HCT116 (cell line): ENCODE measurements around the gene PAEP. TPM values are rescaled to one million over a fixed set of nuclear protein-coding genes. Genes with fewer than 3 reads are reported as not detected.

Experiments
- ATAC-seq: fragments of 200-7000 bp; cut with Tn5 transposase; 2 replicates; pipeline ENCODE4 v1.9.1; 2020; ENCODE audit warnings: mild to moderate bottlenecking, moderate library complexity
- BruUV-seq: library from RNA; stranded (reverse); fragments of 400-500 nt; replicated peaks from 2 replicates; lab custom pipeline; 2021; lab: Mats Ljungman, UMichigan
- CTCF ChIA-PET: fragments of 300-600 bp; sonication (Branson Sonifier 250); formaldehyde crosslinking; loops from one replicate; lab custom pipeline; 2021; ENCODE audit warnings: antibody characterized with exemption; lab: Charles Lee
- POLR2A ChIA-PET: fragments of 300-600, 350-600 bp; sonication (Branson Sonifier 250); formaldehyde crosslinking; loops from one replicate; lab custom pipeline; 2021; ENCODE audit warnings: antibody characterized with exemption; lab: Charles Lee
- RAD21 ChIA-PET, 2 experiments: fragments of 300-600 bp; sonication (Branson Sonifier 250); formaldehyde crosslinking; loops; one replicate each; lab custom pipeline; 2023; ENCODE audit warnings: low total read pairs in 2 of 2; ENCODE audit not compliant: uncharacterized antibody in 2 of 2, unreplicated experiment in 2 of 2, low non-redundant PET in 1 of 2; lab: Charles Lee
- DNase-seq: peaks from one replicate; pipeline ENCODE4 v3.0.0-alpha.2; 2010; ENCODE audit warnings: low read depth, low spot score
- H2AFZ ChIP-seq: fragments of 200-600 bp; shearing (Covaris generic), sonication (generic); 2 replicates; pipeline ENCODE4 v1.6.1; 2017; ENCODE audit warnings: low read depth, mixed run types, mixed read lengths, antibody characterized with exemption, low read length; ENCODE audit not compliant: poor library complexity, severe bottlenecking
- H3K27ac ChIP-seq: 2 replicates; pipeline ENCODE4 v1.5.1; 2012; ENCODE audit warnings: low read depth, low read length
- H3K27me3 ChIP-seq: fragments of 200-600 bp; sonication (generic); 2 replicates; pipeline ENCODE4 v1.6.1; 2016; ENCODE audit warnings: mixed run types, low read length, mixed read lengths; ENCODE audit not compliant: insufficient read depth
- H3K36me3 ChIP-seq, 2 experiments: fragments of 200-500 bp in 1 of 2; fragments of 200-600 bp in 1 of 2; sonication (Bioruptor generic) in 1 of 2; sonication (generic) in 1 of 2; 2 replicates each; pipeline versions ENCODE4 v1.5.1 to v1.6.1; 2014 to 2016; ENCODE audit warnings: low read length in 2 of 2, inconsistent platforms in 1 of 2, mixed read lengths in 1 of 2, mixed run types in 1 of 2; ENCODE audit not compliant: insufficient read depth in 2 of 2, control insufficient read depth in 1 of 2
- H3K4me1 ChIP-seq, 2 experiments: fragments of 200-600 bp in 1 of 2; sonication (generic) in 1 of 2; 2 replicates each; pipeline versions ENCODE4 v1.5.1 to v1.6.1; 2012 to 2017; ENCODE audit warnings: low read length in 2 of 2, inconsistent platforms in 1 of 2, mild to moderate bottlenecking in 1 of 2, mixed read lengths in 1 of 2, mixed run types in 1 of 2, moderate library complexity in 1 of 2; ENCODE audit not compliant: insufficient read depth in 2 of 2, control insufficient read depth in 1 of 2
- H3K4me2 ChIP-seq: fragments of 200-600 bp; sonication (generic); 2 replicates; pipeline ENCODE4 v1.6.1; 2017; ENCODE audit warnings: mixed run types, low read length, mixed read lengths
- H3K4me3 ChIP-seq, 2 experiments: fragments of 200-600 bp in 1 of 2; sonication (generic) in 1 of 2; replicated peaks in 1 of 2; 2 replicates each; pipeline ENCODE4 v1.5.1; 2011 to 2016; ENCODE audit warnings: low read length in 2 of 2, control low read depth in 1 of 2, low read depth in 1 of 2, mild to moderate bottlenecking in 1 of 2, mixed read lengths in 1 of 2, mixed run types in 1 of 2
- H3K79me2 ChIP-seq: fragments of 200-600 bp; sonication (generic); 2 replicates; pipeline ENCODE4 v1.6.1; 2017; ENCODE audit warnings: mild to moderate bottlenecking, mixed run types, low read length, moderate library complexity, mixed read lengths; ENCODE audit not compliant: insufficient read depth
- H3K9ac ChIP-seq: fragments of 200-600 bp; sonication (generic); 2 replicates; pipeline ENCODE4 v1.6.1; 2016; ENCODE audit warnings: low read length, mixed read lengths
- H3K9me2 ChIP-seq: fragments of 200-600 bp; sonication (generic), shearing (Covaris generic); 2 replicates; pipeline ENCODE4 v1.6.1; 2017; ENCODE audit warnings: mixed run types, mild to moderate bottlenecking, moderate library complexity; ENCODE audit not compliant: insufficient read depth
- H3K9me3 ChIP-seq, 2 experiments: fragments of 200-500 bp in 1 of 2; fragments of 200-600 bp in 1 of 2; sonication (Bioruptor generic) in 1 of 2; sonication (generic) in 1 of 2; 2 replicates each; pipeline ENCODE4 v1.6.1; 2014 to 2017; ENCODE audit warnings: low read length in 2 of 2, mixed read lengths in 2 of 2, inconsistent platforms in 1 of 2, low read depth in 1 of 2, mild to moderate bottlenecking in 1 of 2, mixed run types in 1 of 2, moderate library complexity in 1 of 2; ENCODE audit not compliant: control insufficient read depth in 1 of 2, insufficient read depth in 1 of 2
- H4K20me1 ChIP-seq: fragments of 200-600 bp; sonication (generic), shearing (Covaris generic); 2 replicates; pipeline ENCODE4 v1.6.1; 2017; ENCODE audit warnings: mixed run types, mild to moderate bottlenecking, moderate library complexity; ENCODE audit not compliant: insufficient read depth
- ATF3 ChIP-seq: IDR thresholded peaks from 2 replicates; pipeline ENCODE4 v1.6.1; 2012
- CBX3 ChIP-seq: IDR thresholded peaks from 2 replicates; pipeline ENCODE4 v1.6.1; 2012; ENCODE audit warnings: low read depth
- ELF1 ChIP-seq: IDR thresholded peaks from 2 replicates; pipeline ENCODE4 v1.6.1; 2012; ENCODE audit warnings: low read depth, borderline replicate concordance
- EZH2 ChIP-seq: fragments of 200-600 bp; sonication (generic); IDR thresholded peaks from 2 replicates; pipeline ENCODE4 v1.6.1; 2017; ENCODE audit warnings: antibody characterized with exemption, mixed run types
- JUND ChIP-seq: IDR thresholded peaks from 2 replicates; pipeline ENCODE4 v1.6.1; 2012
- TCF7L2 ChIP-seq: IDR thresholded peaks from 2 replicates; pipeline ENCODE4 v1.7.0; 2011; ENCODE audit warnings: borderline replicate concordance, inconsistent platforms; ENCODE audit not compliant: insufficient read depth, insufficient read length; ENCODE audit errors: extremely low read depth
- ZFX ChIP-seq: fragments of 450-650 bp; IDR thresholded peaks from 2 replicates; pipeline ENCODE4 v1.6.1; 2017
- intact Hi-C: fragments of 100-400 bp; cut with micrococcal nuclease; formaldehyde crosslinking; loops from 2 replicates; pipeline ENCODE4 v1.10.0; 2022
- total RNA-seq: library from RNA; stranded (reverse); gene quantifications from one replicate; pipeline ENCODE4 v1.2.1, GENCODE V29; 2021; ENCODE audit not compliant: unreplicated experiment
- TF ChIP-seq, protein P1 (sequence below): IDR thresholded peaks from 2 replicates; pipeline ENCODE4 v1.6.1; 2011; ENCODE audit warnings: mild to moderate bottlenecking, low read length, moderate library complexity; ENCODE audit not compliant: insufficient replicate concordance; ENCODE audit errors: extremely low read depth
- TF ChIP-seq, protein P2 (sequence below): IDR thresholded peaks from 2 replicates; pipeline ENCODE4 v1.6.1; 2012; ENCODE audit warnings: low read depth
- TF ChIP-seq, protein P3 (sequence below): IDR thresholded peaks from 2 replicates; pipeline ENCODE4 v1.6.1; 2012

The PAEP gene
- total RNA-seq, 1 experiment from 2014 or later, result not detected

DNA sequence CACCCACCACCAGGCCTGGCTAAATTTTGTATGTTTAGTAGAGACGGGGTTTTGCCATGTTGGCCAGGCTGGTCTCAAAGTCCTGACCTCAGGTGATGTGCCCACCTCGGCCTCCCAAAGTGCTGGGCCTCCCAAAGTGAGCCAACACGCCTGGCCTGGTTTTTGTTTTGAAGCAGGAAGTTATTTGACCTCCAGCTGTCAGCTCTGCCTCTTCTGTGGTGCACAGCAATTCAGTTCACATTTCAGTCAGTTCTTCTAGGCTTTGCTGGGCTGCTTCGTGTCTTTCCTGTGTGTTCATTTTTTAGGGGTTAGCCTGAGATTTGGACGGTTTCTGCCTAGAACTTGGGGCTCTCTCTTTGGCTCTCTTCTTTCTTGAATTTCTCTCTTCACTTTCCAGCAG is 31.4 kb upstream of the PAEP start:
- no peaks in the 10 kb centered on the region for H3K36me3 ChIP-seq
- no peak overlapping the region for H3K27ac ChIP-seq
- H3K79me2 ChIP-seq, result no peaks in the 10 kb centered on the region
- no peak overlapping the region for H3K4me2 ChIP-seq
- intact Hi-C loops, result no loop called here
- BruUV-seq, result no TSS peak
- H3K9me3 ChIP-seq, result no peaks in the 10 kb centered on the region
- TF ChIP-seq TCF7L2 (no peak), ELF1 (no peak), ZFX (no peak), JUND (no peak), ATF3 (no peak), CBX3 (no peak), EZH2 (no peak)
- TF ChIP-seq, protein P1, sequence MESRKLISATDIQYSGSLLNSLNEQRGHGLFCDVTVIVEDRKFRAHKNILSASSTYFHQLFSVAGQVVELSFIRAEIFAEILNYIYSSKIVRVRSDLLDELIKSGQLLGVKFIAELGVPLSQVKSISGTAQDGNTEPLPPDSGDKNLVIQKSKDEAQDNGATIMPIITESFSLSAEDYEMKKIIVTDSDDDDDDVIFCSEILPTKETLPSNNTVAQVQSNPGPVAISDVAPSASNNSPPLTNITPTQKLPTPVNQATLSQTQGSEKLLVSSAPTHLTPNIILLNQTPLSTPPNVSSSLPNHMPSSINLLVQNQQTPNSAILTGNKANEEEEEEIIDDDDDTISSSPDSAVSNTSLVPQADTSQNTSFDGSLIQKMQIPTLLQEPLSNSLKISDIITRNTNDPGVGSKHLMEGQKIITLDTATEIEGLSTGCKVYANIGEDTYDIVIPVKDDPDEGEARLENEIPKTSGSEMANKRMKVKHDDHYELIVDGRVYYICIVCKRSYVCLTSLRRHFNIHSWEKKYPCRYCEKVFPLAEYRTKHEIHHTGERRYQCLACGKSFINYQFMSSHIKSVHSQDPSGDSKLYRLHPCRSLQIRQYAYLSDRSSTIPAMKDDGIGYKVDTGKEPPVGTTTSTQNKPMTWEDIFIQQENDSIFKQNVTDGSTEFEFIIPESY, result no peak
- TF ChIP-seq, protein P2, sequence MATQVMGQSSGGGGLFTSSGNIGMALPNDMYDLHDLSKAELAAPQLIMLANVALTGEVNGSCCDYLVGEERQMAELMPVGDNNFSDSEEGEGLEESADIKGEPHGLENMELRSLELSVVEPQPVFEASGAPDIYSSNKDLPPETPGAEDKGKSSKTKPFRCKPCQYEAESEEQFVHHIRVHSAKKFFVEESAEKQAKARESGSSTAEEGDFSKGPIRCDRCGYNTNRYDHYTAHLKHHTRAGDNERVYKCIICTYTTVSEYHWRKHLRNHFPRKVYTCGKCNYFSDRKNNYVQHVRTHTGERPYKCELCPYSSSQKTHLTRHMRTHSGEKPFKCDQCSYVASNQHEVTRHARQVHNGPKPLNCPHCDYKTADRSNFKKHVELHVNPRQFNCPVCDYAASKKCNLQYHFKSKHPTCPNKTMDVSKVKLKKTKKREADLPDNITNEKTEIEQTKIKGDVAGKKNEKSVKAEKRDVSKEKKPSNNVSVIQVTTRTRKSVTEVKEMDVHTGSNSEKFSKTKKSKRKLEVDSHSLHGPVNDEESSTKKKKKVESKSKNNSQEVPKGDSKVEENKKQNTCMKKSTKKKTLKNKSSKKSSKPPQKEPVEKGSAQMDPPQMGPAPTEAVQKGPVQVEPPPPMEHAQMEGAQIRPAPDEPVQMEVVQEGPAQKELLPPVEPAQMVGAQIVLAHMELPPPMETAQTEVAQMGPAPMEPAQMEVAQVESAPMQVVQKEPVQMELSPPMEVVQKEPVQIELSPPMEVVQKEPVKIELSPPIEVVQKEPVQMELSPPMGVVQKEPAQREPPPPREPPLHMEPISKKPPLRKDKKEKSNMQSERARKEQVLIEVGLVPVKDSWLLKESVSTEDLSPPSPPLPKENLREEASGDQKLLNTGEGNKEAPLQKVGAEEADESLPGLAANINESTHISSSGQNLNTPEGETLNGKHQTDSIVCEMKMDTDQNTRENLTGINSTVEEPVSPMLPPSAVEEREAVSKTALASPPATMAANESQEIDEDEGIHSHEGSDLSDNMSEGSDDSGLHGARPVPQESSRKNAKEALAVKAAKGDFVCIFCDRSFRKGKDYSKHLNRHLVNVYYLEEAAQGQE, result no peak
- TF ChIP-seq, protein P3, sequence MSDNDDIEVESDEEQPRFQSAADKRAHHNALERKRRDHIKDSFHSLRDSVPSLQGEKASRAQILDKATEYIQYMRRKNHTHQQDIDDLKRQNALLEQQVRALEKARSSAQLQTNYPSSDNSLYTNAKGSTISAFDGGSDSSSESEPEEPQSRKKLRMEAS, result no peak
- no peaks in the 10 kb centered on the region for H3K9me2 ChIP-seq
- H3K9ac ChIP-seq, result no peak overlapping the region
- H3K4me3 ChIP-seq, result no peak overlapping the region
- ATAC-seq (no peak), DNase-seq (no peak)
- RAD21 ChIA-PET, result no interaction called here
- CTCF ChIA-PET, result no interaction called here
- no peak overlapping the region for H2AFZ ChIP-seq
- peaks cover 0 to 9% of the 10 kb centered on the region in 2 experiments; a peak in 3 of 4 replicates for H3K4me1 ChIP-seq
- no peaks in the 10 kb centered on the region for H4K20me1 ChIP-seq
- POLR2A ChIA-PET, result no interaction called here
- H3K27me3 ChIP-seq, result no peaks in the 10 kb centered on the region
